Measurements from ENCODE around the gene OPCML.

Gene OPCML

GRCh38 chr11:133531971-133532651 is at the start of gene OPCML:
Gene OPCML, minus strand, starts transcription at chr11:133532501.
- no peak for DNase-seq (ENCODE audit: low read depth in 2 of 2)

- no peak for DNase-seq (ENCODE audit: low read depth in 2 of 2)
Measured at GRCh38 chr11:133581091-133581490, 48.8 kb upstream of the OPCML start.

- DNase-seq (ENCODE audit: low read depth in 2 of 2), result no peak
Measured at GRCh38 chr11:133579165-133580031, 47.1 kb upstream of the OPCML start.

DNA sequence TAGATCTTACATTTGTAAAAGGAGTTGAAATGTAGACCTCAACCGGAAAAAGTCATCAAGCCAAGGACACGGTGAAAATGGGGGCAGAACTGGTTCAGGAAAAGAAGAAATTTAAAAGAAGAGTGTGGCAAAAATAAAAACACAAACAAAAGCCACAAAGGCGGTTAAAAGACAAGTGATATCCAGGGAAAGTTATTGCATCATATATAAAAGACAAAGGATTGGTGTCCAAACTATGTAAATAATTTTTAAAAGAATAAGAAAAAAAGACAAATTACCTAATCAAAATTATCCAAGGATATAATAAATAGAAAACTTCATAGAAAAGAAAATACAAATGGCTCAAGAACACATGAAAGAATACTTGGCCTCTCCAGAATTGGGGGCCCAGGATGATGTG is 45.1 kb upstream of the OPCML start:
- no peak for DNase-seq (ENCODE audit: low read depth in 2 of 2)

DNA sequence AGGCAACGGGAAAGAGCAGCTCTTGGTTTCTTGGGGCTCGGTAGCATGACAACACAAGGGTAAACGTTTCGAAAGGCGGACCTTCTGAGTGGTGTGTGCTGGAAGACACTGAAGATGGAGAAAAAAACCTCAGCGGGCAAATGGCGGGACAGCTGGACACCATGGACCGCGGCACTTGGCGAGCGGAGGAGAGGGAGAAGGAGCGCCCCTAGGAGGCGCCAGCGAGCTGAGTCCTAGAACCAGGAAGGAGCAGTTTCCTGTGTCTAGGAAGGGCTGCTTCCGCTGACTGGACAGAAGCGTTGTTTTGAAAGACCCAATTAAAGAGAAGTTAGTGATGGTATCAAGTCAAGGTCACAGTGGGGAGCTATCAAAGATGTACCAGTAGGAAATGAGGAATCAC is 44.0 kb upstream of the OPCML start:
- DNase-seq (ENCODE audit: low read depth in 2 of 2), result no peak

DNA sequence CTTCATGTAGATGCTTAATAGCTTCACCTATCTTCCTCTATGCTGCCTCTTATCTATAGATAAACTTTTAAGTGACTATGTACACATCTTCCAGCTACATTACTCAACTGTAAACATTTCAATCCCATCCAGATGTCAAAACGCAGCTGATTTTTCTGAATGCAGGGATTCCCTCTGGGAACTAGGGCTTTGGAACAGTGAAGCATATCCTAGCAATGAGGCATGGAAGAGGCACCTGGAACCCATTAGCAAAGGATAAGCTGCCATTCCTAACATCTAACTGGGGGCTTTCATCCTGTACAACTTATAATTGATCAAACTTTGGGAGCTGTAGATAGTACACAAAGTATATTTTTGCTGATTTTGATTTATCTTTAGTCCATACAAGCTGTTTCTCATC is 40.8 kb upstream of the OPCML start:
- no peak for DNase-seq (ENCODE audit: low read depth in 2 of 2)

DNA sequence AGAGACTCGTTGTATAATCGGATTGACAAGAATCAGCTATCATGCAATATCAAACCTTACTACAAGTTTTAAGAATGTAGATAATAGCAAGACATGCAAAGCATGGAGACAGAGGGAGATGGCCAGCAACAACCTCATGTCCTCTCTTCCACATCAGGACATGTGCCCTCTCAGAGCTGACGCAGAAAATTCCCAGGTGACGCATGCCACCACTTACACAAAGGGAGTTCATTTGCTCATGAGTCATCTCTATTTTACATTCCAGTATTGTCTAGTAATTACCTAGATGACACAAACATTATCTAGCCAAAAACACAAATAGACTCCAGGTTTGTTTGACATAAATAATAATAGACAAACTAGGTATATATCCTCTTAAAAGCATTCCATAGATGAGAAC is 38.1 kb upstream of the OPCML start:
- DNase-seq (ENCODE audit: low read depth in 2 of 2), result no peak

GRCh38 chr11:133563505-133564025 is 31.3 kb upstream of the OPCML start:
- no peak for DNase-seq (ENCODE audit: low read depth in 2 of 2)

DNA sequence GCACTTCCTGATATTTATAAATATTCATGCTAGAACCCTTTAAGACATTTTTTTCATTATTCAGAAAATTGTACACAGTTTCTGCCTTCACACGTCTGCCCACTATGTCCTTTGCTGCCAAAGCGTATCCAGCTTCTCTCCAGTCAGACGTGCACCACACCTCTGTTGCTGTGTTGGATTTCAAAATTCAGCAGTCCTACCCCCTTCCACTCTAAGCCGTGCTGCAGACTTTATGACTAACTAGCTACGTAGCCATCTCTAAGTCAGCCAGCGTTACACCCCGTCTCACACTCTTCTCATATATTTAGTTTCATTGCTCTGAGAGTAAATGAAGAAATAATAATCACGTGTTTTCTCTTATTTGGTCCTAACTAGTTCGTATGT is 28.2 kb upstream of the OPCML start:
- DNase-seq (ENCODE audit: low read depth in 2 of 2), result no peak

GRCh38 chr11:133559833-133560471 is 27.7 kb upstream of the OPCML start:
- no peak for DNase-seq (ENCODE audit: low read depth in 2 of 2)

DNA sequence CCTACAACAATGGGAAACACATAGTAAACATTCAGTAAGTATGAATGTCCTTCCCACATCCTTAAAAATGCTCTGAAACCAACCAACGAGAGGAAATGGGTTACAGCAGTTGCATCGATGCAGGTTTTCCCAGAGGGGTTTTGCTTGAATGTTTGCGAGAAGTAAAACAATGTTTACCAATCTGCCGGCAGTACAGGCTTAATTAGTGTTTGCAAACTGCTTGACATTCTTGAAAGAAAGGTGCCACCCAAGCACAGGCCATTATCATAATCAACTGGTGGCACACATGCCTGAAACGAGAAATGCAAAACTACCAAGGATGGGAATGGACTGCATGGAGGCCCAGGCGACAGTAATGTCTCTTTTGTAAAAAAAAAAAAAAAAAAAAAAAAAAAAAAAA is 27.1 kb upstream of the OPCML start:
- no peak for DNase-seq (ENCODE audit: low read depth in 2 of 2)

- DNase-seq (ENCODE audit: low read depth in 2 of 2), result no peak
Measured at GRCh38 chr11:133555034-133555433, 22.7 kb upstream of the OPCML start.

GRCh38 chr11:133553885-133554740 is 21.8 kb upstream of the OPCML start:
- no peak for DNase-seq (ENCODE audit: low read depth in 2 of 2)

- DNase-seq (ENCODE audit: low read depth in 2 of 2), result no peak
Measured at GRCh38 chr11:133552938-133553337, 20.6 kb upstream of the OPCML start.

DNA sequence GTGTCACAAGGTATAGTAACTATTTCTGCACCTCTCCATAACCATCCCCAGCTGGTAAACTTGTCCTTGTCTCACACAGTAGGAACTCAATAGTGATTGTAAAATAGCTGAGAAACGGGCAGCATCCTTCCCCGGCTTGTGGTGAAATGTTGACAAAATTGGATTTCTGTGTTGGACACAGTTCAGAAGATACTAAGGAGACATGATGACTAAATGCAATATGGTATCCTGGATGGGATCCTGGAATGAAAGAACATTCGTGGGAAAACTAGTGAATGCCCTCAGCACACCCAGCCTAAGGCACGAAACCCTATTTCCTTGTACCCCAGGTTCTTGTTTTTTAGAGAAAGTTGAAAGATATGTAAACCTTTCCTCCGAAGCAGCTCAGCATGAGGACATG is 18.8 kb upstream of the OPCML start:
- no peak for DNase-seq (ENCODE audit: low read depth in 2 of 2)

DNA sequence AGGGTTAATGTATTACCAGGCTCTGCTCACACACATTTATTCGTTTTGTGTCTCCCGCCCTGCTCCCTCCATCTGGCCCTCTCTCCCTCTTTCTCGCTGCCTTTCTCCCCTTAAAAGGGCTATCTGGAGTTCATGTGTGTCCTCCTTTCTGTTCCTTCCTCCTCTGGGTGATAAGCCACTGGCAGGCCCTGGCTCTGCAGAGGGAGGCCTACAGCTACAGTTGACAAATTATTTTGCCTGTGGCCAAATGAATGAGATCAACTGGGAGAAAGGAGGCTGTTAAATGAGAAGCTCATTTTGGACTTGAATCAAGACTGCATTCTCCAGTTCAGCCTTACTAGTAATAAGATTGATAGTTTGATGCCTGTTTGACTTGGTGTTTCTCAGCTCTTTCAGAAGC is 17.5 kb upstream of the OPCML start:
- no peak for DNase-seq (ENCODE audit: low read depth in 2 of 2)

DNA sequence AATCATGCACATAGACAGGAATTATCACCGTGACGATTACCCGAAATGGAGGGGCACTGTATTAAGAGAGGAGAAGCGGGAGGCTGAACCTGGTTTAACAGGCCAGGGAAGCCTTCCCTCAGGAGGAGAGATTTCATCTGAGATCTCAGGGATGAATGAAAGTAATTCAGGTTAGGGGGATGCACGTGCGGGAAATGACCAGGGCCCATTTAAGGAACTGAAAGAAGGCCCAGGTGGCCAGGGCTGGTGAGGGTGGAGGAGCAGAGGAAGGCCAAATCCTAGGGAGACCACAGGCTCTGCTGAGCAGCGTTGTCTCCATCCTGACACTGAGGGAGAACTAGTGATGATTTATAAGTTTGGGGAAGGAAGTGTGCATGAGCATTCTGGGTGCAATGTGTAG is 16.3 kb upstream of the OPCML start:
- no peak for DNase-seq (ENCODE audit: low read depth in 2 of 2)

DNA sequence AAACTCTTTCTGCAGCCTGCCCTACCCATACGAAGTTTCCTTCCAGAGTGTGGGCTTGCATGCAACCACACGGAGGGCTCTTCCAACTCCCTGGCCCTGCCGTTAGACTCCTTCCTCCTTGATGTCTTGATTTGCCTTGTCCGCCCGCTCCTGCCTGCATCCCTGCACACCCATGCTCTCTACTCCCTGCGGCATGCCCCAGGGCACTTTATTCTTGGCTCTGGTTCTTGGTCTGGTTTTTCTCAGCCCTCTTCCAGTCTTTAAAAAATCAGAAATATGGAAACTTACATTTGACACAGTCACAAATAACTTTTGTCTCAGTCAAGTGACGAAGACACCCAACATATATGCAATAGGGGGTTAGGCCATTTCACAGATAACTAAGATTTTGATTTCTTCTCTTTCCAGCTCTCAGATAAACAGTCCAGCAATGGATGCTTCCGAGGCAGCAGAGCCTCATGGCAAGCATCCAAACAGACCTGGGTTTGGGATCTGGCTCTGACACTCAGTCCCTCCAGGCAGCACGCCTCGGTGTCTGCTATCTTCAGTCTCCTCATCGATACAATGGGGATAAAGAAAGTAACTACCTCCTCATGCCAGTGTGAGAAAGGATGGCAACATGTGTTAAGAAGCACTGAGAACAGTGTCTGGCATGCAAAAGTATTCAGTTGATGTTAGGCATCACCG is 15.7 kb upstream of the OPCML start:
- DNase-seq (ENCODE audit: low read depth in 2 of 2), result no peak

DNA sequence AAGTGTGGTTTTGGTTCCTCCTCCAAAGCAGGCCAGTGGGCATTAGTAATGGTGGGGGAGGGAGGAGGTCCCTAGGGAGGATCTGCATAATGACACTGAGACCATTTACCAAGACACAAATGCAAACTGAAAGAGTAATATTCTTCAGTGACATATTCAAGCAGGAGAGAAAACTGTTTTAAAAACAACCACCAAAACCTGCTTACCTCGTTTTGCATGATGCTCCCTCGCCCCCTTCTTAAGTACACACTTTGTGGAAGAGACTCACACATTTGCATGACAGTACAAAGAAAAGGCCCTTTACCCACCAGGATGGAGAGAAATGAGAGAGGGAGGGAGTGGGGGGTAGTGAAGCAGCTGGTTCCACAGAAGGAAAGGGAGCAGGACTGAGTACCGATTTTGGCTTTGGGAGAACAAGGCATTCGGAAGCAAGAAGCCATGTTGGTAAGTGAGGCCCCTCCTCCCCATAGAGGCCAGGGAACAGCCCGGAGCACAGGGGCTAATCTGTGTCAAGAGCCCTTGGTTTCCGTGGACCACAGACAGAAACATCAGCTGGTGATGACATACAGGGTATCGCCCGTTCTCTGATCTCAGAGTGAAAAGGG is 13.0 kb upstream of the OPCML start:
- DNase-seq (ENCODE audit: low read depth in 2 of 2), result no peak

DNA sequence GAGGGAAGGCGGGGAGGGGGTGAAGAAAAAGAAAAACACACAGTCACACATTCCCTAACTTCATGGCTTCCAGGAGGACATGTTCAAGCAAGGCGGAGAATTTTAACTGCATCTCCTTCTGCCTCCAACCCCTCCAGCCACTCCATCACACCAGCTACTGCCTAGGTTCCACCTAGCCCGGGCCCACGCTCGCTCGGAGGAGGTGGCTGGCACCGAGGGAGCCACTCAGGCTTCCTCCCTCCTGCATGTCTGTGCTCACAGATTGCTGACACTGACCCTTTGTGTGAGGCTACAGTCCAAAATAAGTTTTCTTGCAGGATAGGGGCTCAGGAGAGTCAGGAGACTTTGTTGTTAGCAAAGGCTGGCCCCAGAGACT is 9.4 kb upstream of the OPCML start:
- DNase-seq (ENCODE audit: low read depth in 2 of 2), result no peak

All from stimulated activated CD4-positive, alpha-beta T cell treated with anti-CD3 and anti-CD28 coated beads, Interleukin-15, amount 100 ng/mL, for 48 hours (primary cell).